PFSK-1 (cell line): ENCODE measurements around the gene TESK2.

Experiments used
- FOXP2 ChIP-seq: optimal IDR thresholded peaks from 2 replicates; pipeline ENCODE3; 2011; ENCODE audit warnings: borderline replicate concordance, control low read depth, inconsistent platforms; ENCODE audit not compliant: insufficient read depth; ENCODE audit errors: extremely low read length, extremely low read depth
- POLR2AphosphoS5 ChIP-seq: IDR thresholded peaks from 2 replicates; pipeline ENCODE4 v1.6.1; 2012; ENCODE audit warnings: low read depth, mild to moderate bottlenecking, control low read depth, low read length, moderate library complexity
- REST ChIP-seq, 2 experiments: IDR thresholded peaks; 2 replicates each; pipeline versions ENCODE4 v1.6.1 to v1.8.0; 2011 to 2012; ENCODE audit warnings: low read depth in 2 of 2, low read length in 2 of 2, control low read depth in 1 of 2, inconsistent platforms in 1 of 2, mild to moderate bottlenecking in 1 of 2, moderate library complexity in 1 of 2; ENCODE audit not compliant: insufficient read depth in 1 of 2
- SIN3A ChIP-seq: IDR thresholded peaks from 2 replicates; pipeline ENCODE4 v1.6.1; 2012; ENCODE audit warnings: mild to moderate bottlenecking, low read length, moderate library complexity, borderline replicate concordance; ENCODE audit not compliant: insufficient read depth
- TAF1 ChIP-seq: IDR thresholded peaks from 2 replicates; pipeline ENCODE4 v1.6.1; 2012; ENCODE audit warnings: low read length, control low read depth, borderline replicate concordance; ENCODE audit not compliant: insufficient read depth

Gene TESK2

GRCh38 chr1:45478121-45478814 is 12.7 kb downstream of the TESK2 start:
- TF ChIP-seq SIN3A (no peak), TAF1 (no peak)

GRCh38 chr1:45477646-45478045 is 13.3 kb downstream of the TESK2 start:
- TF ChIP-seq TAF1 (no peak), POLR2AphosphoS5 (no peak), REST (IDR thresholded peaks at IDR 0.05; ENCODE audit: insufficient read depth in 1 of 2, low read depth in 2 of 2, low read length in 2 of 2) (no peak), SIN3A (no peak), FOXP2 (no peak)

- no peak for TF ChIP-seq TAF1
- no peak for TF ChIP-seq REST (IDR thresholded peaks at IDR 0.05; ENCODE audit: insufficient read depth in 1 of 2, low read depth in 2 of 2, low read length in 2 of 2)
- no peak for TF ChIP-seq POLR2AphosphoS5
- TF ChIP-seq SIN3A, result no peak
- no peak for TF ChIP-seq FOXP2
Observed at GRCh38 chr1:45473302-45473701, 17.7 kb downstream of the TESK2 start.

GRCh38 chr1:45470306-45470798 is 20.6 kb downstream of the TESK2 start:
- no peak for TF ChIP-seq FOXP2
- TF ChIP-seq POLR2AphosphoS5, result no peak
- no peak for TF ChIP-seq SIN3A
- no peak for TF ChIP-seq REST (IDR thresholded peaks at IDR 0.05; ENCODE audit: insufficient read depth in 1 of 2, low read depth in 2 of 2, low read length in 2 of 2)
- no peak for TF ChIP-seq TAF1

GRCh38 chr1:45465277-45465676 is 25.7 kb downstream of the TESK2 start:
- TF ChIP-seq FOXP2, result no peak
- TF ChIP-seq POLR2AphosphoS5, result no peak
- no peak for TF ChIP-seq REST (IDR thresholded peaks at IDR 0.05; ENCODE audit: insufficient read depth in 1 of 2, low read depth in 2 of 2, low read length in 2 of 2)
- TF ChIP-seq SIN3A, result no peak
- no peak for TF ChIP-seq TAF1
